ENCODE measurements around the gene SLX4.
"Not testable (repeated sequence)": the region's sequence is repeated elsewhere in the genome, so short reads cannot be mapped to it uniquely, and the experiment has no call there.

Gene SLX4

GRCh38 chr16:3611146-3611975 lies at the start of gene SLX4:
Gene SLX4 (minus strand): TSS chr16:3611606. CDS start chr16:3608964, 2,642 bp downstream.
- DNase-seq = peak in 1 of 2 experiments; percentile 23

GRCh38 chr16:3659251-3659650 lies 47.8 kb upstream of the SLX4 start:
- DNase-seq = no peak

GRCh38 chr16:3656491-3657468 lies 45.4 kb upstream of the SLX4 start:
- no peak for DNase-seq

- DNase-seq = not testable (repeated sequence)
These were observed 44.7 kb upstream of the SLX4 start for GRCh38 chr16:3656160-3656490.

- no peak for DNase-seq
These were observed 44.2 kb upstream of the SLX4 start for GRCh38 chr16:3655396-3656159.

- DNase-seq = no peak
These were observed 43.6 kb upstream of the SLX4 start for GRCh38 chr16:3655030-3655395.

- DNase-seq = no peak
These were observed 43.0 kb upstream of the SLX4 start, which contains the start of gene DNASE1 for GRCh38 chr16:3654249-3654991. Gene DNASE1 (plus strand): TSS chr16:3654691. CDS start chr16:3655374, 683 bp downstream.

DNA sequence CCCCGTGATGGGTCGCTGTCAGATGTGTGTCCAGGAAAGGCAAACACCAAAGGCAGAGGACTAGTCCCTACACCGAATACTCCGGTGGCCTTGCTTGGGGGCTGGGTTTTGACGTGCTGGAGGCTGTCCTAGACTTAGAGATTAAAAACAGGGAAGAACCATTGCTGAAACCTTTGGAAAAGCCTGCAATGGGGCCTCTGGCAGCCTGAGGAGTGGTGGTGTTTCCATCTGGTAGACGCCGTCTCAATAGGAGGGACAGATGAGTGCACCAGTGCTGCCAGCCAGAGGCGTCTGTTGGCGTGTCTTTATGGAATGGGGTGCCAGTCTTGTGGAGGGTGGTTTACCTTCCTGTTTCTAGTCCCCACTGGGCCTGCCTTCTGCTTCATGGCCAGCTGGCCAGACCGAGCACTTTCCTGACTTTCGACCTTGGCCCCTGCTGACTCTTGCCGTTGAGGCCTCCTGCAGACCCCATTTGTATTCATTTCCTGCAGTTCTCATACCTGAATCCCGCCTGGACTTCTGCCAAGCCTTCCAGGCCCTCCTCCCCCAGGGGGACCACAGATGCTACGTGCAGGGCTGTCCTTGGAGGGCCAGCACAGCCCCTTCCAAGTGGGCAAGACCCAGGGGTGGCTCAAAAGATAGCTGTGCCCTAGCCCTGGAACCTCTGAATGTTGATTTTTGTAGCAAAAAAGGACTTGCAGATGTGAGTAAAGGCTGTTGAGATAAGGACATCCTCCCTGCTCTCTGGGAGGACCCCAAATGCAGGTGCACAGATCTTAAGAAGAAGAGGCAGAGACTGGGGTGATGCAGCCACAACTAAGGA lies 41.2 kb upstream of the SLX4 start:
- no peak for DNase-seq

- no peak for DNase-seq
These were observed 40.3 kb upstream of the SLX4 start for GRCh38 chr16:3651461-3652372.

GRCh38 chr16:3650631-3651265 lies 39.3 kb upstream of the SLX4 start:
- no peak for DNase-seq

GRCh38 chr16:3646348-3646920 lies 35.0 kb upstream of the SLX4 start:
- no peak for DNase-seq

DNA sequence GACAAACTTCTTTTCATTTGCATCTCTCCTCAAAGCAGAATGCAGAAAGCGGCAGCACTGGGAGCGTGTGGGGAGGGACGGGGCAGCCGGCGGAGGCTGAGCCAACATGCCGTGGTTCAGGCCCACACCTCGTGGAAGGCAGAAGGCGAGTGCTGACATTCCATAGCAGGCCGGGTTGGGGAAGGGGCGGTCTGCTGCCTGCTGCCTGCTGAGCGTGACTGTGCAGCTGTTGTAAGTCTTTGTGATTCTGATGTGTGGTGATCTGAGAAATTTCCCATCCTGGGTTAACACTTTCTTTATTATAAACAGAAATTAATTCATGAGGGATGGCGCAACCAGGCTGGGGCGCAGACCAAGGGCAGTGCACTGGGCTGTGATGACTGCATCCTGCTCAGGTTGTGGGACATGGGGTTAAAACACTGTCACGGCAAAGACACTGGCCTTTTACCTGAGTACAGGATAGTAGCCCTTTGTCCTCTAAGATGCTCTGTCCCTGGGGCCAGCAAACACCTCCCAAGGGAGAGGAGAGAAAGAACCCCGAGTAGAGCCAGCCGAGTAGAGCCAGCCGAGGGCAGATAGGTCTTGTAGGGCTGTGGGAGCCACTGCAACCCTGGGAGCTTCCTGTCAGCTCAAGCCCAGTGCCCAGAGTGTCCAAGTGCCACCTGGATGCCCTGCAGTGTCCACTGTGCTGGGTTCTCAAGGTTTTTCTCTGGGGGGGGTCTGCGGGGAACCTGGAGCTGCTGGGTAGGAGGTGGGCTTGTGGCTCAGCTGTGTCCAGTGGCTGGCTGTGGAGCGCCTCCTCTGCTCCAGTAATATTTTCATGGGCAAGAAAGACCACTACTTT lies 34.3 kb upstream of the SLX4 start:
- no peak for DNase-seq

GRCh38 chr16:3645108-3645503 lies 33.7 kb upstream of the SLX4 start:
- no peak for DNase-seq

DNA sequence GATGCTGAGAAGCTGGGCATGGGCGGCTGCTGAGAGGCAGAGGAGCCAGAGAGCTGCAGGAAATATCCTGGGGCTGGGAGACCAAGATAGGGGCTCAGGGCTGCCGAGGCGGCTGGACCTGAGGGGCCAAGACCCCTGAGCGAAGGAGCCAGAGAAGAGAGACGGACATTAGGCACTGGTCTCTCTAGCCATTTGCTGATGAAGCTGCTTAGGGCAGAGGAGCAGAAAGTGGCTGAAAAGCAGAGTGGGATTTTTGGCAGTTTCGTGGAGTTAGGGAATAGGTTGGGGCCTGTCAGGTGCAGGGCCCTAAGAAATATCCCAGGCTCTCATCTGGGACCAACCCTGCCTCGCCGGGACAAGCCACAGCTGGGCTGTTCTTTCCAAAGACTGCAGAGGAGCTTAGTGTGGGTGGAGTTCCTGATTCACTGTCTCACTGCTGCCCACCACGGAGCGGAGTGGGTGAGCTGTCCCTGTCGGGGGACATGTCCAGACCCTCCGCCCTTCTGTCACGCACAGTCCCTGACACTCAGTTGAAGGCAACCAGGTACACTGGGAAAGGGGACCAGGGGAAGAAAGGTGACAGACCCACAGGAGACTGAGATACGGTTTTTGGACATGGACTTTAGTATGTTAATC lies 31.8 kb upstream of the SLX4 start:
- no peak for DNase-seq

DNA sequence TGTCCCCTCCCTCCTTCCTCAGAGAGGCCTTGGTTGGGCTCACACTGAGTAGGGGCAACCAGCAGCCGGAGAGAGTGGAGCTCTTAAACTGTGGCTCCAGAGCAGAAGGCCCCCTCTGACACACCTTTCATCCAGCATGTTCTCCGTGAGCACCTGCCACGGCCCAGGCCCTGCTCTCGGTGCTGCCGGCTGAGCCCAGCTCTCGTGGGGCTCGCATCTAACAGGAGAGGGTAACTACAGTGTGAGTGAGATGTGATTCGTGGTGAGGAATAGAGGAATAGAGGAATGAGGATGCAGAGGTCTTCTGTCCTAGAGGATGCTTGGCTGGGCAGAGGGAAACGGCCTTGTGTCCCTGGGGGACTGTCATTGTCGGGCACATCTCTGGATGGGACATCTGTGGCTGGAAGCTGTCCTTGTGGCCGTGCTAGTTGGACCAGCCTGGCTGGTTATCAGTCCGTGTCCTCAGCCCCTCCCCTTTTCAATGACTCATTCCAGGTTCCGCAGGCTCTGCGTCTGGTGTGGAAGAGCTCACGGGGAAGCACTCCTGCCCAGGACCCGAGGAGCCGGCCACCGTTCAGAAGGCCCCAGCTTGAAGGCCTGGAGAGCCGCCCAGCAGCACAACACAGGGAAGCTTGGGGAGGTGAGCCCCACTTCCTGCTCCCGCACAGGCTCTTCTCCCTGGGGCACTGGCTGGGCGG lies 31.1 kb upstream of the SLX4 start:
- DNase-seq = no peak

DNA sequence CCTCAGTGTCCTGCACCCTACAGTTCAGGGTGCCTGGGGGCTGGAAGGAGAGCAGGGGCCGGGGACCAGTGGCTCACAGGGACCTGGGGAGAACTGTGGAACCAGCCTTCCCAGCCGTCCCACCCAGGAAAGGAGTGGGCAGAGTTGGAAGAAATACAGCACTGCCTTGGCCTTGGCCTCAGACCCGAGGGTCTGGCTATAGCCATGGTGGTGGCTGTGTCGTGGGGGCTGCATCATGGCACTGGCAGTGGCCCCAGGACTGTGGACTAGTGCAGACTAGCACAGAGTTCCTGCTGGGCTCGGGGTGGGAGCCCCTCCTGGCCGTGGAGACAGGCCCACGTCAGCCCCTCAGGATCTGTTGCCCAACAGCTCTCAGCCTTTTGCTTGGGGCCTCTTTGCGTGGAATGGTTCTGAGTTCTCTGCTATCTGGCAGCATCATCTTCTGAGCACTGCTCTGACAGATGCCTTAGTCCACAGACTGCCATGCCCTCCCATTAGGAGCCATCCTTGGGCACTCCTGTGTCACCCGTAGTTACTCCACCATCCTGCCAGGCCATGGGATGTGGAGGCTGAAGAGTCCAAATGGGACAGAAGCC lies 30.5 kb upstream of the SLX4 start:
- no peak for DNase-seq
